Tibial artery (tissue), 4 donors: ENCODE data around the gene OGFOD3.
A peak's percentile ranks its signal among the peaks of the same experiment; 100 is the strongest.

Experiments
- DNase-seq, 2 donors: peaks; one replicate each; pipeline ENCODE4 v3.0.0-alpha.2; 2019
- H3K27ac ChIP-seq, 2 donors: fragments of 200-600 bp; sonication (generic) in 1 of 2; 1 replicate in 1 of 2; 2 replicates in 1 of 2; pipeline ENCODE4 v1.5.1; 2018 to 2019; ENCODE audit warnings: mild to moderate bottlenecking in 1 of 2
- H3K27me3 ChIP-seq, 2 donors: fragments of 200-600 bp; sonication (generic) in 1 of 2; one replicate each; pipeline versions ENCODE4 v1.5.1 to v1.6.0; 2016 to 2019
- H3K36me3 ChIP-seq, 3 donors: fragments of 200-600 bp; sonication (generic) in 2 of 3; one replicate each; pipeline ENCODE4 v1.5.1; 2016 to 2019; ENCODE audit warnings: mild to moderate bottlenecking in 2 of 3
- H3K4me1 ChIP-seq, 4 donors: fragments of 200-600 bp; sonication (generic) in 2 of 4; 1 replicate in 3 of 4; 2 replicates in 1 of 4; pipeline ENCODE4 v1.5.1; 2016 to 2019
- H3K4me3 ChIP-seq, 2 donors: fragments of 200-600 bp; sonication (generic) in 1 of 2; 1 replicate in 1 of 2; 2 replicates in 1 of 2; pipeline ENCODE4 v1.5.1; 2018 to 2019; ENCODE audit warnings: mild to moderate bottlenecking in 2 of 2
- H3K9me3 ChIP-seq, 3 donors: fragments of 200-600 bp; sonication (generic) in 1 of 3; one replicate each; pipeline ENCODE4 v1.5.1; 2016 to 2019
- CTCF ChIP-seq, 2 experiments: fragments of 200-600 bp in 1 of 2; fragments of 450-650 bp in 1 of 2; IDR thresholded peaks; one replicate each; pipeline ENCODE4 v1.5.1; 2017 to 2019; ENCODE audit warnings: antibody characterized with exemption in 2 of 2, mild to moderate bottlenecking in 1 of 2, moderate library complexity in 1 of 2
- intact Hi-C: fragments of 100-400 bp; cut with DNase I; formaldehyde crosslinking; loops from one replicate; pipeline ENCODE4 v1.15.0; 2023; ENCODE audit warnings: low total_unique reads

Gene OGFOD3

GRCh38 chr17:82406131-82406671 is 12.2 kb downstream of the OGFOD3 start:
- no peak for DNase-seq
- no peaks in the 10 kb centered on the region for H3K27me3 ChIP-seq
- H3K36me3 ChIP-seq: peaks cover 34 to 81% (median 42%) of the 10 kb centered on the region in 3 donors
- intact Hi-C loops: no loop called here
- H3K27ac ChIP-seq: no peak overlapping the region
- no peak for TF ChIP-seq CTCF (IDR thresholded peaks at IDR 0.05)
- no peaks in the 10 kb centered on the region for H3K9me3 ChIP-seq
- no peaks in the 10 kb centered on the region for H3K4me1 ChIP-seq
- no peak overlapping the region for H3K4me3 ChIP-seq

- Histone ChIP-seq H3K4me3 (no peak overlapping the region), H3K27me3 (no peaks in the 10 kb centered on the region), H3K9me3 (no peaks in the 10 kb centered on the region), H3K4me1 (no peaks in the 10 kb centered on the region), H3K36me3 (peaks cover 38 to 80% (median 47%) of the 10 kb centered on the region in 3 donors), H3K27ac (no peak overlapping the region)
- DNase-seq: no peak
- intact Hi-C loops: no loop called here
- no peak for TF ChIP-seq CTCF (IDR thresholded peaks at IDR 0.05)
Observed at GRCh38 chr17:82405051-82405450, 13.3 kb downstream of the OGFOD3 start.

- intact Hi-C loops: no loop called here
- no peaks in the 10 kb centered on the region for H3K27me3 ChIP-seq
- TF ChIP-seq CTCF (IDR thresholded peaks at IDR 0.05): no peak
- H3K9me3 ChIP-seq: no peaks in the 10 kb centered on the region
- no peak overlapping the region for H3K4me3 ChIP-seq
- H3K27ac ChIP-seq: no peak overlapping the region
- H3K36me3 ChIP-seq: peaks cover 32 to 73% (median 41%) of the 10 kb centered on the region in 3 donors
- H3K4me1 ChIP-seq: peaks cover 0 to 8% (median 6%) of the 10 kb centered on the region in 4 donors
- DNase-seq: no peak
Observed at GRCh38 chr17:82403662-82404660, 14.4 kb downstream of the OGFOD3 start.

- Histone ChIP-seq H3K36me3 (peaks cover 30 to 67% (median 39%) of the 10 kb centered on the region in 3 donors), H3K9me3 (no peaks in the 10 kb centered on the region), H3K27ac (no peak overlapping the region), H3K4me1 (peaks cover 0 to 10% (median 7%) of the 10 kb centered on the region in 4 donors), H3K4me3 (no peak overlapping the region), H3K27me3 (no peaks in the 10 kb centered on the region)
- intact Hi-C loops: no loop called here
- no peak for DNase-seq
- no peak for TF ChIP-seq CTCF (IDR thresholded peaks at IDR 0.05)
Observed at GRCh38 chr17:82402865-82403264, 15.5 kb downstream of the OGFOD3 start.

- DNase-seq: peak in 1 of 2 donors; percentile 48
- peaks cover 0 to 10% (median 7%) of the 10 kb centered on the region in 4 donors for H3K4me1 ChIP-seq
- H3K27me3 ChIP-seq: no peaks in the 10 kb centered on the region
- H3K27ac ChIP-seq: no peak overlapping the region
- H3K9me3 ChIP-seq: no peaks in the 10 kb centered on the region
- H3K4me3 ChIP-seq: no peak overlapping the region
- no peak for TF ChIP-seq CTCF (IDR thresholded peaks at IDR 0.05)
- intact Hi-C loops: no loop called here
- H3K36me3 ChIP-seq: peaks cover 30 to 56% (median 41%) of the 10 kb centered on the region in 3 donors
Observed at GRCh38 chr17:82400830-82401229, 17.6 kb downstream of the OGFOD3 start.
